ENCODE results near the gene VSIG1. TPM values are rescaled to one million over a fixed set of nuclear protein-coding genes. Genes with fewer than 3 reads are reported as not detected.

The VSIG1 gene
- total RNA-seq, 1 experiment from 2014 or later: 1.5 TPM

GRCh38 chrX:108122748-108123147, 77.9 kb downstream of the VSIG1 start:
- no peak overlapping the region for H3K9ac ChIP-seq (ENCODE audit: extremely low read depth, insufficient read length, low read length)
- H3K14ac ChIP-seq (ENCODE audit: insufficient read depth, low read length): no peak overlapping the region
- Mint-ChIP-seq H3K27ac (peak overlapping the region in 1 of 3 experiments; percentile 94; a peak in 2 of 7 replicates), H3K4me3 (no peak overlapping the region), H3K27me3 (ENCODE audit: low read depth) (no peaks in the 10 kb centered on the region), H3K36me3 (ENCODE audit: insufficient read depth in 1 of 3, low read depth in 3 of 3) (no peaks in the 10 kb centered on the region), H3K4me1 (peaks cover 22 to 32% of the 10 kb centered on the region in 2 experiments), H3K9me3 (no peaks in the 10 kb centered on the region)
- no peak overlapping the region for H2BK20ac ChIP-seq (ENCODE audit: low read depth, low read length, poor library complexity, severe bottlenecking)
- no peaks in the 10 kb centered on the region for H3K79me1 ChIP-seq (ENCODE audit: insufficient read depth, low read depth, low read length, poor library complexity, severe bottlenecking)
- no peak overlapping the region for H4K8ac ChIP-seq (replicated peaks; ENCODE audit: insufficient read length, low read depth, low read length)
- no peak overlapping the region for H3K27ac ChIP-seq (ENCODE audit: insufficient read length, low read depth, low read length)
- H3K23ac ChIP-seq (ENCODE audit: insufficient read length, low read depth, low read length): no peak overlapping the region
- no peak overlapping the region for H2BK15ac ChIP-seq (ENCODE audit: low read depth, low read length)
- no peak overlapping the region for H4K5ac ChIP-seq (ENCODE audit: insufficient read length, low read depth, low read length)
- no peaks in the 10 kb centered on the region for H3K23me2 ChIP-seq (ENCODE audit: insufficient read length, low read depth, low read length, poor library complexity, severe bottlenecking)
- no peak overlapping the region for H3K4ac ChIP-seq (ENCODE audit: low read depth, low read length)
- H4K20me1 ChIP-seq (ENCODE audit: control insufficient read depth, insufficient read depth, insufficient read length): no peaks in the 10 kb centered on the region
- H2BK120ac ChIP-seq (ENCODE audit: low read depth, low read length, poor library complexity, severe bottlenecking): no peak overlapping the region
- no peak overlapping the region for H3T11ph ChIP-seq (ENCODE audit: low read length)
- H2AFZ ChIP-seq (ENCODE audit: low read length): no peak overlapping the region
- no peak overlapping the region for H2BK5ac ChIP-seq (ENCODE audit: insufficient read length, low read length)
- peak overlapping the region; percentile 72 for H3K18ac ChIP-seq (ENCODE audit: insufficient read length, low read depth, low read length)
- no peak overlapping the region for H4K91ac ChIP-seq (ENCODE audit: insufficient read length, low read depth, low read length)
- no CpG with 5 or more reads among the region's 2 CpGs for WGBS (ENCODE audit: extremely low coverage, insufficient read length, low lambda C conversion rate)
- no peaks in the 10 kb centered on the region for H3K79me2 ChIP-seq (ENCODE audit: insufficient read depth, low read length)
- no peaks in the 10 kb centered on the region for H3K9me3 ChIP-seq (ENCODE audit: control insufficient read depth, low read depth, low read length)
- TF ChIP-seq CTCF (conservative IDR thresholded peaks at IDR 0.05): no peak
- peaks cover 9% of the 10 kb centered on the region; the same call in 1 of the 2 replicates for H3K4me1 ChIP-seq (ENCODE audit: insufficient read depth, low read length)
- DNase-seq: no peak
- H3K56ac ChIP-seq (ENCODE audit: insufficient read length, low read depth, low read length): no peak overlapping the region
- no peak overlapping the region for H3K4me2 ChIP-seq (ENCODE audit: insufficient read depth, insufficient read length, low read length)
- H3K27me3 ChIP-seq (ENCODE audit: insufficient read depth, low read length): no peaks in the 10 kb centered on the region
- H2BK12ac ChIP-seq (ENCODE audit: insufficient read length, low read depth, low read length): no peak overlapping the region
- H2AK5ac ChIP-seq (ENCODE audit: insufficient read length, low read length): no peak overlapping the region
